ENCODE measurements around the gene JAK2. TPM values are rescaled to one million over a fixed set of nuclear protein-coding genes. Genes with fewer than 3 reads are reported as not detected.
"Not testable (repeated sequence)": the region's sequence is repeated elsewhere in the genome, so short reads cannot be mapped to it uniquely, and the experiment has no call there.

Gene JAK2
- total RNA-seq, 2 donors from 2014 or later: 10.4 to 12.3 TPM

DNA sequence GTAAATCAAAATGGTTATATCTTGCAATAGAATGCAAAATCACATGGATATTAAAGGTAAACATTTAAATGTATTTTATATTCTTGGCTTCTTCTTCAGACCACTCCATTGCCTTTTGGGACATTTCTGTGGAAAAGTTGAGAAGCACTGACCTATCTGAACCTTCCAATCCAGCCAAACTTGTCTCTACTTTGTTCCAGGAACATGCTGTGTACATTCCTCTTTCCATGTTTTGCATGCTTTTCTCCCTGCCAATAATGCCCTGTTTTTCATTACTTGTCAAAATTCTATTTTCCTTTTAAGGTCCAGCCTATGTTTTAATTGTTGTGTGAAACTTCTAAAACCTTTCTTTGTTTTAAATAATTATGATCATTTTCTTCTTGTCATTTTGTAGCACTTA, 28.3 kb downstream of the JAK2 start:
- Histone ChIP-seq H3K27me3 (ENCODE audit: control insufficient read depth, insufficient read depth, low read length, poor library complexity, severe bottlenecking) (no peaks in the 10 kb centered on the region), H3K27ac (ENCODE audit: low read depth, low read length) (no peak overlapping the region), H3K4me3 (ENCODE audit: low read length) (no peak overlapping the region), H3K36me3 (ENCODE audit: control insufficient read depth, insufficient read depth, low read length) (no peaks in the 10 kb centered on the region), H3K4me1 (ENCODE audit: control insufficient read depth, insufficient read depth, low read length) (no peaks in the 10 kb centered on the region), H3K9me3 (ENCODE audit: control insufficient read depth, low read length) (peaks cover 4% of the 10 kb centered on the region), H3K9ac (ENCODE audit: extremely low read depth, low read length, poor library complexity, severe bottlenecking) (no peak overlapping the region)
- Mint-ChIP-seq H3K27me3 (ENCODE audit: insufficient read depth) (no peaks in the 10 kb centered on the region), H3K36me3 (ENCODE audit: low read depth) (peaks cover 10% of the 10 kb centered on the region), H3K27ac (no peak overlapping the region), H3K4me1 (peaks cover 6% of the 10 kb centered on the region), H3K9me3 (peaks cover 7% of the 10 kb centered on the region), H3K4me3 (no peak overlapping the region)
- no peak for DNase-seq
- TF ChIP-seq, protein P1, sequence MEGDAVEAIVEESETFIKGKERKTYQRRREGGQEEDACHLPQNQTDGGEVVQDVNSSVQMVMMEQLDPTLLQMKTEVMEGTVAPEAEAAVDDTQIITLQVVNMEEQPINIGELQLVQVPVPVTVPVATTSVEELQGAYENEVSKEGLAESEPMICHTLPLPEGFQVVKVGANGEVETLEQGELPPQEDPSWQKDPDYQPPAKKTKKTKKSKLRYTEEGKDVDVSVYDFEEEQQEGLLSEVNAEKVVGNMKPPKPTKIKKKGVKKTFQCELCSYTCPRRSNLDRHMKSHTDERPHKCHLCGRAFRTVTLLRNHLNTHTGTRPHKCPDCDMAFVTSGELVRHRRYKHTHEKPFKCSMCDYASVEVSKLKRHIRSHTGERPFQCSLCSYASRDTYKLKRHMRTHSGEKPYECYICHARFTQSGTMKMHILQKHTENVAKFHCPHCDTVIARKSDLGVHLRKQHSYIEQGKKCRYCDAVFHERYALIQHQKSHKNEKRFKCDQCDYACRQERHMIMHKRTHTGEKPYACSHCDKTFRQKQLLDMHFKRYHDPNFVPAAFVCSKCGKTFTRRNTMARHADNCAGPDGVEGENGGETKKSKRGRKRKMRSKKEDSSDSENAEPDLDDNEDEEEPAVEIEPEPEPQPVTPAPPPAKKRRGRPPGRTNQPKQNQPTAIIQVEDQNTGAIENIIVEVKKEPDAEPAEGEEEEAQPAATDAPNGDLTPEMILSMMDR (conservative IDR thresholded peaks at IDR 0.05): no peak

DNA sequence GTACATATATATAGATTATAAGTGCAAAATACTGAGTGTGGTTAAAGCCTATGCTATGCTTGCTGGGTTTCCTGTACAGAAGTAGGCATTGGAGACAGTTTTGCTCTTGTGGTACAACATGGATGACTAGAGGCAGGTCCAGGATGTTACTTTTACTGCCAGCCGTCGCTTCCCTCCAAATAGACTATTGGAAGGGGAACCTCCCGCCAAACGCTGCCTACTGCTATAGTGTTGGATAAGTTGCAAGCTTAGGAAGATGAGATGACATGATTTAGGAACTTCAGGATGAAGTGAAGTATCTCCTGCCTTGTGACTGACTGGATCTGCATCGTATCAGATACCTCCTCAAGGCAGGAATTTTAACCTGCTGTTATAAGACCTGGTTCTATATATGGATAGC, 30.9 kb downstream of the JAK2 start:
- no peak overlapping the region for H3K4me3 Mint-ChIP-seq
- 75 to 76% methylated on average over 4 to 5 of the region's 5 CpGs for WGBS, 2 experiments (ENCODE audit: insufficient coverage in 1 of 2, insufficient read length in 1 of 2)
- TF ChIP-seq, protein P1 (conservative IDR thresholded peaks at IDR 0.05): no peak
- no peak overlapping the region for H3K4me3 ChIP-seq (ENCODE audit: low read length)
- H3K27ac ChIP-seq (ENCODE audit: low read depth, low read length): no peak overlapping the region
- peaks cover 18% of the 10 kb centered on the region for H3K9me3 ChIP-seq (ENCODE audit: control insufficient read depth, low read length)
- H3K4me1 ChIP-seq (ENCODE audit: control insufficient read depth, insufficient read depth, low read length): no peaks in the 10 kb centered on the region
- no peak overlapping the region for H3K27ac Mint-ChIP-seq
- H3K9me3 Mint-ChIP-seq: peaks cover 17% of the 10 kb centered on the region
- H3K9ac ChIP-seq (ENCODE audit: extremely low read depth, low read length, poor library complexity, severe bottlenecking): no peak overlapping the region
- no peaks in the 10 kb centered on the region for H3K36me3 ChIP-seq (ENCODE audit: control insufficient read depth, insufficient read depth, low read length)
- H3K36me3 Mint-ChIP-seq (ENCODE audit: low read depth): peaks cover 16% of the 10 kb centered on the region
- no peaks in the 10 kb centered on the region for H3K27me3 Mint-ChIP-seq (ENCODE audit: insufficient read depth)
- peaks cover 6% of the 10 kb centered on the region for H3K4me1 Mint-ChIP-seq
- H3K27me3 ChIP-seq (ENCODE audit: control insufficient read depth, insufficient read depth, low read length, poor library complexity, severe bottlenecking): no peaks in the 10 kb centered on the region
- no peak for DNase-seq

DNA sequence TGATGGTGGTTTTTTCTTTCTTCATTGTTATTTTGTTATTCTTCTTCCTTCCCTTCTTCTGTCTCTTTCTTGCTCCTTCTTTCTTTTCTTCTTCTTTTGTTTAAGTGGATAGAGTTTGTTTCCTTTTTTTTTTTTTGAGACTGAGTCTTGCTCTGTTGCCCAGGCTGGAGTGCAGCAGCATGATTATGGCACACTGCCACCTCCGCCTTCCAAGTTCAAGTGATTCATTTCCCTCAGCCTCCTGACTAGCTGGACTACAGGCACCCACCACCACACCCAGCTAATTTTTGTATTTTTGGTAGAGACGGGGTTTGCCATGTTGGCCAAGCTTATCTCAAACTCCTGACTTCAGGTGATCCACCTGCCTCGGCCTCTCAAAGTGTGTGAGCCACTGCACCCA, 40.3 kb downstream of the JAK2 start:
- no peak for DNase-seq
- H3K36me3 ChIP-seq (ENCODE audit: control insufficient read depth, insufficient read depth, low read length): peaks cover 40% of the 10 kb centered on the region
- peaks cover 43% of the 10 kb centered on the region for H3K36me3 Mint-ChIP-seq (ENCODE audit: low read depth)
- H3K27me3 ChIP-seq (ENCODE audit: control insufficient read depth, insufficient read depth, low read length, poor library complexity, severe bottlenecking): no peaks in the 10 kb centered on the region
- no peak overlapping the region for H3K9ac ChIP-seq (ENCODE audit: extremely low read depth, low read length, poor library complexity, severe bottlenecking)
- no peak overlapping the region for H3K27ac ChIP-seq (ENCODE audit: low read depth, low read length)
- H3K4me3 ChIP-seq (ENCODE audit: low read length): no peak overlapping the region
- H3K9me3 ChIP-seq (ENCODE audit: control insufficient read depth, low read length): peaks cover 19% of the 10 kb centered on the region
- H3K4me3 Mint-ChIP-seq: no peak overlapping the region
- H3K27ac Mint-ChIP-seq: no peak overlapping the region
- TF ChIP-seq, protein P1 (conservative IDR thresholded peaks at IDR 0.05): no peak
- no peaks in the 10 kb centered on the region for H3K27me3 Mint-ChIP-seq (ENCODE audit: insufficient read depth)
- H3K4me1 ChIP-seq (ENCODE audit: control insufficient read depth, insufficient read depth, low read length): no peaks in the 10 kb centered on the region
- WGBS, 2 experiments (ENCODE audit: insufficient coverage in 1 of 2, insufficient read length in 1 of 2): 90 to 98% methylated on average over 2 to 3 of the region's 3 CpGs
- peaks cover 10% of the 10 kb centered on the region for H3K9me3 Mint-ChIP-seq
- no peaks in the 10 kb centered on the region for H3K4me1 Mint-ChIP-seq

DNA sequence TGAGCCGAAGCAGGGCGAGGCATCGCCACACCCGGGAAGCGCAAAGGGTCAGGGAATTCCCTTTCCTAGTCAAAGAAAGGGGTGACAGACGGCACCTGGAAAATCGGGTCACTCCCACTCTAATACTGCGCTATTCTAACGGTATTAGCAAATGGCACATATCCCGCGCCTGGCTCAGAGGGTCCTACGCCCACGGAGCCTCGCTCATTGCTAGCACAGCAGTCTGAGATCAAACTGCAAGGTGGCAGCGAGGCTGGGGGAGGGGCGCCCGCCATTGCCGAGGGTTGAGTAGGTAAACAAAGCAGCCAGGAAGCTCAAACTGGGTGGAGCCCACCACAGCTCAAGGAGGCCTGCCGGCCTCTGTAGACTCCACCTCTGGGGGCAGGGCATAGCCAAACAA, 46.9 kb downstream of the JAK2 start:
- H3K27me3 ChIP-seq (ENCODE audit: control insufficient read depth, insufficient read depth, low read length, poor library complexity, severe bottlenecking); H3K4me1 ChIP-seq (ENCODE audit: control insufficient read depth, insufficient read depth, low read length); H3K27me3 Mint-ChIP-seq (ENCODE audit: insufficient read depth); H3K27ac ChIP-seq (ENCODE audit: low read depth, low read length); H3K4me3 ChIP-seq (ENCODE audit: low read length); H3K27ac Mint-ChIP-seq; H3K9ac ChIP-seq (ENCODE audit: extremely low read depth, low read length, poor library complexity, severe bottlenecking); H3K4me1 Mint-ChIP-seq; H3K9me3 ChIP-seq (ENCODE audit: control insufficient read depth, low read length); DNase-seq; H3K4me3 Mint-ChIP-seq: not testable (repeated sequence)
- whole genome bisulfite sequencing, 2 experiments (ENCODE audit: insufficient coverage in 1 of 2, insufficient read length in 1 of 2): 88% methylated on average over 13 to 19 of the region's 19 CpGs
- Mint-ChIP-seq H3K36me3 (ENCODE audit: low read depth) (peaks cover 47% of the 10 kb centered on the region), H3K9me3 (peaks cover 39% of the 10 kb centered on the region)
- peaks cover 16% of the 10 kb centered on the region for H3K36me3 ChIP-seq (ENCODE audit: control insufficient read depth, insufficient read depth, low read length)

Measured in endodermal cell (in vitro differentiated cells).